K562 (cell line): ENCODE results near the gene LSM8. TPM values are rescaled to one million over a fixed set of nuclear protein-coding genes. Genes with fewer than 3 reads are reported as not detected.

Experiments
- COPS2 ChIP-seq: fragments of 450-650 bp; conservative IDR thresholded peaks from 2 replicates; pipeline ENCODE4 v1.6.1; 2016; ENCODE audit warnings: mild to moderate bottlenecking, moderate library complexity
- NR2C2 ChIP-seq, 2 experiments: fragments of 200-800 bp in 1 of 2; sonication (Bioruptor generic) in 1 of 2; sonication (generic) in 1 of 2; formaldehyde crosslinking in 1 of 2; IDR thresholded peaks; 2 replicates each; pipeline versions ENCODE4 v1.6.1 to v1.8.0; 2016 to 2022; ENCODE audit warnings: mild to moderate bottlenecking in 1 of 2, missing compliant biosample characterization in 1 of 2, missing genetic modification characterization in 1 of 2, missing genetic modification reagents in 1 of 2
- YY1 ChIP-seq, 3 experiments: IDR thresholded peaks; 2 replicates each; pipeline ENCODE4 v1.6.1; 2011; ENCODE audit warnings: low read length in 2 of 3, mild to moderate bottlenecking in 2 of 3, moderate library complexity in 2 of 3, borderline replicate concordance in 1 of 3, control low read depth in 1 of 3, low read depth in 1 of 3; ENCODE audit not compliant: insufficient read depth in 3 of 3, insufficient replicate concordance in 2 of 3, control insufficient read depth in 1 of 3, insufficient read length in 1 of 3; ENCODE audit errors: extremely low read depth in 1 of 3
- ZNF589 ChIP-seq: fragments of 200-800 bp; sonication (Bioruptor generic); IDR thresholded peaks from 2 replicates; pipeline ENCODE4 v1.6.1; 2016; ENCODE audit warnings: low read depth, missing genetic modification characterization, missing compliant biosample characterization
- polyA plus RNA-seq, 8 experiments: library from polyadenylated mRNA; depleted of rRNA in 4 of 8; stranded (reverse) in 5 of 8; unstranded in 3 of 8; fragments of >200 nt; fragmentation: Nextera tagmentation in 2 of 8; fragmentation: Illumina TruSeq in 1 of 8; extraction: Ambion mirVana in 2 of 8; extraction: Trizol in 1 of 8; gene quantifications; 2 replicates each; pipeline versions ENCODE4 v1.2.1 to v1.2.3, GENCODE V29; 2011 to 2014; ENCODE audit warnings: inconsistent platforms in 1 of 8, missing spikeins in 1 of 8
- total RNA-seq, 7 experiments: library from RNA; depleted of rRNA in 6 of 7; stranded (reverse); fragments of >200 nt in 6 of 7; fragmentation: Illumina TruSeq in 2 of 7; extraction: Trizol in 2 of 7; gene quantifications; 2 replicates each; pipeline versions ENCODE4 v1.2.1 to v1.2.3, GENCODE V29; 2011 to 2021; ENCODE audit warnings: low replicate concordance in 1 of 7
- TF ChIP-seq, protein P1 (sequence below): fragments of 450-650 bp; conservative IDR thresholded peaks from 2 replicates; pipeline ENCODE4 v1.6.1; 2016; ENCODE audit warnings: missing genetic modification characterization, low read depth, mild to moderate bottlenecking, control low read depth, missing compliant biosample characterization
- TF ChIP-seq, protein P2 (sequence below): fragments of 250-450 bp; sonication (Bioruptor Pico); IDR thresholded peaks from 2 replicates; pipeline ENCODE4 v1.4.0; 2020; ENCODE audit warnings: mild to moderate bottlenecking, moderate library complexity, borderline replicate concordance
- TF ChIP-seq, protein P3 (sequence below): sonication (generic); formaldehyde crosslinking; IDR thresholded peaks from 2 replicates; pipeline ENCODE4 v1.8.1; 2023; ENCODE audit warnings: mild to moderate bottlenecking, missing genetic modification reagents, moderate library complexity

Gene LSM8
- total and polyA plus RNA-seq, 9 of the 15 experiments (the other 6 are each of a cell fraction or from before 2014, with no cell fraction given): 81.5 to 340 (median 180) TPM

DNA sequence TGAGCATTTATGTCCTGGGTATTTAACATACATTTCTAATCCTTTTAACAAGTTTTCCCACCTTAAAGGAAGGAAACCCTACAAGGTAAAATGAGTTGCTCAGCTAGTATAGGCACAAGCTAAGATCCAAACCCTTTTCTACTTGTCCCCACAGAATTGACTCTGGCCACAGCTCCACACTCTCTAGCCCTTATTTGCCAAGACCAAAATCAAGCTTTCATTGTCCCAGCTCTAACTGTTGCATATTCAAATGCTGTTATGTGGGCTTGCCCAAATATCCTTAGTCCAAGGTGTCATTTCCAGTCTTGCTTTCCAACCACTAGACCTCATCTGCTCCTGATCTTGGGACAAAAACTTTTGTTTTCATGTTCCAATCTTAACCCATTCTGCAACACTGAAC is 31.3 kb upstream of the LSM8 start (continued):
- TF ChIP-seq NR2C2 (CRISPR knock-in tag; IDR thresholded peaks at IDR 0.05) (no peak), NR2C2 (tag; IDR thresholded peaks at IDR 0.05) (no peak), ZNF589 (CRISPR knock-in tag) (no peak), COPS2 (no peak), YY1 (IDR thresholded peaks at IDR 0.05; ENCODE audit: borderline replicate concordance in 1 of 3, control insufficient read depth in 1 of 3, extremely low read depth in 1 of 3, insufficient read depth in 3 of 3, insufficient read length in 1 of 3, insufficient replicate concordance in 2 of 3, low read depth in 1 of 3, low read length in 2 of 3) (no peak)
- TF ChIP-seq, protein P1, sequence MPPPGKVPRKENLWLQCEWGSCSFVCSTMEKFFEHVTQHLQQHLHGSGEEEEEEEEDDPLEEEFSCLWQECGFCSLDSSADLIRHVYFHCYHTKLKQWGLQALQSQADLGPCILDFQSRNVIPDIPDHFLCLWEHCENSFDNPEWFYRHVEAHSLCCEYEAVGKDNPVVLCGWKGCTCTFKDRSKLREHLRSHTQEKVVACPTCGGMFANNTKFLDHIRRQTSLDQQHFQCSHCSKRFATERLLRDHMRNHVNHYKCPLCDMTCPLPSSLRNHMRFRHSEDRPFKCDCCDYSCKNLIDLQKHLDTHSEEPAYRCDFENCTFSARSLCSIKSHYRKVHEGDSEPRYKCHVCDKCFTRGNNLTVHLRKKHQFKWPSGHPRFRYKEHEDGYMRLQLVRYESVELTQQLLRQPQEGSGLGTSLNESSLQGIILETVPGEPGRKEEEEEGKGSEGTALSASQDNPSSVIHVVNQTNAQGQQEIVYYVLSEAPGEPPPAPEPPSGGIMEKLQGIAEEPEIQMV (tag): no peak
- TF ChIP-seq, protein P2, sequence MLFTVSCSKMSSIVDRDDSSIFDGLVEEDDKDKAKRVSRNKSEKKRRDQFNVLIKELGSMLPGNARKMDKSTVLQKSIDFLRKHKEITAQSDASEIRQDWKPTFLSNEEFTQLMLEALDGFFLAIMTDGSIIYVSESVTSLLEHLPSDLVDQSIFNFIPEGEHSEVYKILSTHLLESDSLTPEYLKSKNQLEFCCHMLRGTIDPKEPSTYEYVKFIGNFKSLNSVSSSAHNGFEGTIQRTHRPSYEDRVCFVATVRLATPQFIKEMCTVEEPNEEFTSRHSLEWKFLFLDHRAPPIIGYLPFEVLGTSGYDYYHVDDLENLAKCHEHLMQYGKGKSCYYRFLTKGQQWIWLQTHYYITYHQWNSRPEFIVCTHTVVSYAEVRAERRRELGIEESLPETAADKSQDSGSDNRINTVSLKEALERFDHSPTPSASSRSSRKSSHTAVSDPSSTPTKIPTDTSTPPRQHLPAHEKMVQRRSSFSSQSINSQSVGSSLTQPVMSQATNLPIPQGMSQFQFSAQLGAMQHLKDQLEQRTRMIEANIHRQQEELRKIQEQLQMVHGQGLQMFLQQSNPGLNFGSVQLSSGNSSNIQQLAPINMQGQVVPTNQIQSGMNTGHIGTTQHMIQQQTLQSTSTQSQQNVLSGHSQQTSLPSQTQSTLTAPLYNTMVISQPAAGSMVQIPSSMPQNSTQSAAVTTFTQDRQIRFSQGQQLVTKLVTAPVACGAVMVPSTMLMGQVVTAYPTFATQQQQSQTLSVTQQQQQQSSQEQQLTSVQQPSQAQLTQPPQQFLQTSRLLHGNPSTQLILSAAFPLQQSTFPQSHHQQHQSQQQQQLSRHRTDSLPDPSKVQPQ (CRISPR knock-in tag): no peak
- TF ChIP-seq, protein P3, sequence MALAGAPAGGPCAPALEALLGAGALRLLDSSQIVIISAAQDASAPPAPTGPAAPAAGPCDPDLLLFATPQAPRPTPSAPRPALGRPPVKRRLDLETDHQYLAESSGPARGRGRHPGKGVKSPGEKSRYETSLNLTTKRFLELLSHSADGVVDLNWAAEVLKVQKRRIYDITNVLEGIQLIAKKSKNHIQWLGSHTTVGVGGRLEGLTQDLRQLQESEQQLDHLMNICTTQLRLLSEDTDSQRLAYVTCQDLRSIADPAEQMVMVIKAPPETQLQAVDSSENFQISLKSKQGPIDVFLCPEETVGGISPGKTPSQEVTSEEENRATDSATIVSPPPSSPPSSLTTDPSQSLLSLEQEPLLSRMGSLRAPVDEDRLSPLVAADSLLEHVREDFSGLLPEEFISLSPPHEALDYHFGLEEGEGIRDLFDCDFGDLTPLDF (CRISPR knock-in tag): no peak
